ENCODE measurements around the gene IL17C. TPM values are rescaled to one million over a fixed set of nuclear protein-coding genes. Genes with fewer than 3 reads are reported as not detected.
"Not testable (repeated sequence)": the region's sequence is repeated elsewhere in the genome, so short reads cannot be mapped to it uniquely, and the experiment has no call there.

Gene IL17C
- total RNA-seq, 2 experiments from 2014 or later = 0.22 TPM; not detected in 1

DNA sequence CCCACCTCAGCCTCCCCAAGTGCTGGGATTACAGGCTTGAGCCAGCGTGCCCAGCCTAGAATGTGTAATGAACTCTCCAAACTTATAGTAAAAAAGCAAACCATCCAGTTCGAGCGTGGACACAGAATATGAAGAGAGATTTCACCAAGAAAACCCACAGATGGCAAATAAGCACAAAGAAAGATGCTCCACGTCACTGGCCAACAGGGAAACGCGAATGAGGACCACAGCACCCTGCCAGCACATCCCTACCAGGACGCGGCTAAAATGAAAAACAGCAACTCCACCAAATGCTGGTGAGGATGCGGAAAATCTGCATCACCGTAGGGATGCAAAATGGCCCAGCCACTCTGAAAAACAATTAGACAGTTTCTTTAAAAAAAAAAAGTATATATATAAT lies 23.1 kb downstream of the IL17C start:
- no peak for DNase-seq
- ChIA-PET CTCF (no interaction called here), POLR2A (interaction anchor here (3.2 kb wide), 1 partner anchor 40 kb away, joined by 9 read pairs; no protein-coding TSS in a partner anchor)
- Mint-ChIP-seq H3K27ac (no peak overlapping the region), H3K9me3 (no peaks in the 10 kb centered on the region), H3K4me3 (peak overlapping the region; percentile 25), H3K4me1 (ENCODE audit: low read depth) (peaks cover 17% of the 10 kb centered on the region), H3K27me3 (no peaks in the 10 kb centered on the region), H3K36me3 (peaks cover 4% of the 10 kb centered on the region)
- intact Hi-C loops (cut with micrococcal nuclease) = no loop called here

GRCh38 chr16:88662222-88662842 lies 24.0 kb downstream of the IL17C start:
- DNase-seq = peak; percentile 45
- H3K27me3 Mint-ChIP-seq = no peaks in the 10 kb centered on the region
- peak overlapping the region; percentile 91 for H3K4me3 Mint-ChIP-seq
- peaks cover 17% of the 10 kb centered on the region for H3K4me1 Mint-ChIP-seq (ENCODE audit: low read depth)
- H3K36me3 Mint-ChIP-seq = peaks cover 2% of the 10 kb centered on the region
- intact Hi-C loops (cut with micrococcal nuclease) = no loop called here
- peak overlapping the region; percentile 83 for H3K27ac Mint-ChIP-seq
- no peaks in the 10 kb centered on the region for H3K9me3 Mint-ChIP-seq
- POLR2A ChIA-PET = interaction anchor here (1.0 to 3.2 kb wide), 3 partner anchors 25 to 92 kb away, joined by 4 to 9 read pairs (median 5); partner anchors contain the start of gene ZC3H18
- CTCF ChIA-PET = no interaction called here

GRCh38 chr16:88662843-88663606 lies 24.7 kb downstream of the IL17C start, which contains the start of gene MVD:
Gene MVD (minus strand): TSS chr16:88663091. CDS start chr16:88663080, 11 bp downstream.
- ChIA-PET POLR2A (interaction anchor here (1.0 to 3.2 kb wide), 3 partner anchors 24 to 92 kb away, joined by 4 to 9 read pairs (median 5); partner anchors contain the start of gene ZC3H18), CTCF (interaction anchor here (1.0 kb wide), 1 partner anchor 43 kb away, joined by 3 read pairs; no protein-coding TSS in a partner anchor)
- Mint-ChIP-seq H3K36me3 (peaks cover 4% of the 10 kb centered on the region), H3K27ac (peak within 1 kb of the TSS; percentile 86), H3K4me1 (ENCODE audit: low read depth) (peaks cover 17% of the 10 kb centered on the region), H3K9me3 (no peaks in the 10 kb centered on the region), H3K4me3 (peak within 1 kb of the TSS; percentile 91), H3K27me3 (no peaks in the 10 kb centered on the region)
- peak; percentile 98 for DNase-seq
- intact Hi-C loops (cut with micrococcal nuclease) = loop anchor here (1.0 kb wide), 3 partner anchors 12 to 93 kb away; partner anchors contain the start of genes CYBA, SNAI3 and ZC3H18

DNA sequence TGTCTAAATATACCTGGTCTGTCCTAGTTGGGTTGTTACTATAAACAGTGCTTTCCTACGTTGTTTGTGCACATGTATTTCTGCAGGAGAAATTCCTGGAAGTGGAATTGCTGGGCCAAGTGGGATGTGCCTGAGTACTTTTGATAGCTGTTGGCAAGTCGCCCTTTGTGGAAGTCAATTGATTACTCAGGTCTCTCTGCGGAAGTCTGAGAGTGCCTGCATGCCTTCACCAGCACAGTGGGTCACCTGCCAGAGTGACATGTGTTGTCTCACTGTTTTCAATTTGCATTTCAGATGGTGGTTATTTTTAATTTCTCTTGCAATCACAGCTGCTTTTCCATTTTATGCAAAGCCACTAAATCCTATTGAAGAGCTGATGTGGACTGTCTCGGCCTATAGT lies 26.8 kb downstream of the IL17C start:
- Mint-ChIP-seq H3K36me3 (peaks cover 4% of the 10 kb centered on the region), H3K4me3 (peak overlapping the region; percentile 47), H3K27me3 (no peaks in the 10 kb centered on the region), H3K9me3 (no peaks in the 10 kb centered on the region), H3K4me1 (ENCODE audit: low read depth) (peaks cover 17% of the 10 kb centered on the region), H3K27ac (no peak overlapping the region)
- no peak for DNase-seq
- intact Hi-C loops (cut with micrococcal nuclease) = no loop called here
- POLR2A ChIA-PET = interaction anchor here (1.3 kb wide), 1 partner anchor 22 kb away, joined by 4 read pairs; the partner anchor contains the start of gene SNAI3
- CTCF ChIA-PET = interaction anchor here (1.0 to 1.4 kb wide), 4 partner anchors 16 to 32 kb away, joined by 3 to 4 read pairs (median 4); partner anchors contain the start of gene SNAI3

- no peaks in the 10 kb centered on the region for H3K27me3 Mint-ChIP-seq
- no peak for DNase-seq
- ChIA-PET CTCF (interaction anchor here (1.0 to 1.4 kb wide), 4 partner anchors 16 to 32 kb away, joined by 3 to 4 read pairs (median 4); partner anchors contain the start of gene SNAI3), POLR2A (interaction anchor here (1.3 kb wide), 1 partner anchor 21 kb away, joined by 4 read pairs; the partner anchor contains the start of gene SNAI3)
- no peak overlapping the region for H3K4me3 Mint-ChIP-seq
- no peaks in the 10 kb centered on the region for H3K9me3 Mint-ChIP-seq
- intact Hi-C loops (cut with micrococcal nuclease) = no loop called here
- peaks cover 17% of the 10 kb centered on the region for H3K4me1 Mint-ChIP-seq (ENCODE audit: low read depth)
- peaks cover 4% of the 10 kb centered on the region for H3K36me3 Mint-ChIP-seq
- H3K27ac Mint-ChIP-seq = no peak overlapping the region
Observed at GRCh38 chr16:88665570-88665969, 27.2 kb downstream of the IL17C start.

GRCh38 chr16:88667461-88667860 lies 29.1 kb downstream of the IL17C start:
- intact Hi-C loops (cut with micrococcal nuclease) = no loop called here
- ChIA-PET POLR2A (no interaction called here), CTCF (no interaction called here)
- DNase-seq = no peak
- Mint-ChIP-seq H3K27ac (no peak overlapping the region), H3K36me3 (peaks cover 4% of the 10 kb centered on the region), H3K9me3 (no peaks in the 10 kb centered on the region), H3K4me1 (ENCODE audit: low read depth) (peaks cover 6% of the 10 kb centered on the region), H3K27me3 (no peaks in the 10 kb centered on the region), H3K4me3 (no peak overlapping the region)

GRCh38 chr16:88669493-88669892 lies 31.1 kb downstream of the IL17C start:
- POLR2A ChIA-PET; intact Hi-C loops (cut with micrococcal nuclease): not testable (repeated sequence)
- CTCF ChIA-PET = interaction anchor here (1.2 kb wide), 1 partner anchor 11 kb away, joined by 4 read pairs; no protein-coding TSS in a partner anchor

DNA sequence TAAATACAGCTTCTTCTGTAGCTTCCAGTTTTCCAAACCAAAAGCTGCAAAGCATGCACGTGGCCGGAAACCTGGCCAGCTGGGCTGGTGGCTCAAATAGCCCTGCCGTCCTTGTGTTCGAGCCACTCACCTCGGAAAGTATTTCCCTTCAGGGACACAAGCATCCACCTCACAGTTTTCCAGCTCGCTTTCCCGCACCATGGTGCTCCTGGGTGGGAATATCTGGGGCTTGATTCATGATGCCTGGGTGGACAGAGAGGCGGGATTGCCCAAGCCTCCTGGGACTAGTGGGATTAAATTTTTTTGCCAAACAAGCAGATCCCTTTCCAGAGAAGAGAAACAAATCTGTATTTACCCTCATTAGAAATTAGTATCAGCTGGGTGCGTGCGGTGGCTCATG lies 31.6 kb downstream of the IL17C start:
- no peak overlapping the region for H3K27ac Mint-ChIP-seq
- intact Hi-C loops (cut with micrococcal nuclease) = no loop called here
- CTCF ChIA-PET = interaction anchor here (1.2 kb wide), 1 partner anchor 11 kb away, joined by 4 read pairs; no protein-coding TSS in a partner anchor

More at GRCh38 chr16:88669493-88669892, 31.1 kb downstream of the IL17C start:
- H3K36me3 Mint-ChIP-seq; H3K27me3 Mint-ChIP-seq; H3K4me1 Mint-ChIP-seq (ENCODE audit: low read depth); H3K4me3 Mint-ChIP-seq; H3K27ac Mint-ChIP-seq; H3K9me3 Mint-ChIP-seq; DNase-seq: not testable (repeated sequence)

GRCh38 chr16:88671806-88672205 lies 33.4 kb downstream of the IL17C start:
- Mint-ChIP-seq H3K9me3 (no peaks in the 10 kb centered on the region), H3K36me3 (peaks cover 6% of the 10 kb centered on the region), H3K27me3 (no peaks in the 10 kb centered on the region), H3K4me3 (no peak overlapping the region), H3K4me1 (ENCODE audit: low read depth) (no peaks in the 10 kb centered on the region), H3K27ac (no peak overlapping the region)
- no peak for DNase-seq
- ChIA-PET CTCF (interaction anchor here (0.9 to 1.4 kb wide), 2 partner anchors 8 to 66 kb away, joined by 3 read pairs; no protein-coding TSS in a partner anchor), POLR2A (no interaction called here)
- intact Hi-C loops (cut with micrococcal nuclease) = no loop called here

More for the DNA sequence above, 31.6 kb downstream of the IL17C start:
- DNase-seq = no peak
- H3K36me3 Mint-ChIP-seq = peaks cover 6% of the 10 kb centered on the region
- H3K4me3 Mint-ChIP-seq = no peak overlapping the region
- POLR2A ChIA-PET = interaction anchor here (0.7 kb wide), 1 partner anchor 355 kb away, joined by 3 read pairs; no protein-coding TSS in a partner anchor
- H3K4me1 Mint-ChIP-seq (ENCODE audit: low read depth) = peaks cover 2% of the 10 kb centered on the region
- H3K9me3 Mint-ChIP-seq = no peaks in the 10 kb centered on the region
- H3K27me3 Mint-ChIP-seq = no peaks in the 10 kb centered on the region

DNA sequence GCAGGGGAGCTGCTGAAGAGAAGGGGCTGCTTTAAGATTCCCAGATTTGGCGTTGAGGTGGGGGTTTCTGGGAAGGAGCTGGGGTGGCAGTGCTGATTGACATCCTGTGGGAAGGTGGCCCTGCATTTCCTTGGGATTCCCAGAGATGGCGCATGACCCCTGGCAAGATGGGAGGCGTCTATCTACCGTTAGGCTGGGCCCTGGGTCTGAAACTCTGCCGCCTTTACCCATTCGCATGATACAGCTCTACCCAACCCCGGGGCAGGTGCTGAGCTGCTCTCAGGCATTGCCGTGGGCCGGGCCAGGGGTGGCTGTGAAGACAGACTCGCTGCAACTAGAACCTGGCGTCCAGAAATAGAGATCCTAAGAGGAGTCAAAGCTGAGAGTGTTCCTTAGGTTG lies 34.4 kb downstream of the IL17C start:
- intact Hi-C loops (cut with micrococcal nuclease) = no loop called here
- DNase-seq = no peak
- CTCF ChIA-PET = interaction anchor here (0.7 to 1.4 kb wide), 3 partner anchors 7 to 65 kb away, joined by 3 read pairs; no protein-coding TSS in a partner anchor
- H3K9me3 Mint-ChIP-seq = no peaks in the 10 kb centered on the region
- no peaks in the 10 kb centered on the region for H3K27me3 Mint-ChIP-seq
- no peaks in the 10 kb centered on the region for H3K4me1 Mint-ChIP-seq (ENCODE audit: low read depth)
- H3K4me3 Mint-ChIP-seq = no peak overlapping the region
- peaks cover 5% of the 10 kb centered on the region for H3K36me3 Mint-ChIP-seq
- no peak overlapping the region for H3K27ac Mint-ChIP-seq
- POLR2A ChIA-PET = no interaction called here

- Mint-ChIP-seq H3K36me3 (peaks cover 3% of the 10 kb centered on the region), H3K4me1 (ENCODE audit: low read depth) (no peaks in the 10 kb centered on the region), H3K9me3 (no peaks in the 10 kb centered on the region), H3K27me3 (no peaks in the 10 kb centered on the region), H3K4me3 (no peak overlapping the region), H3K27ac (no peak overlapping the region)
- CTCF ChIA-PET = no interaction called here
- no peak for DNase-seq
- intact Hi-C loops (cut with micrococcal nuclease) = no loop called here
- POLR2A ChIA-PET = no interaction called here
Observed at GRCh38 chr16:88673716-88674379, 35.5 kb downstream of the IL17C start.
